ENCODE data around the gene FMO2.

Gene FMO2

GRCh38 chr1:171185091-171185490, at the start of gene FMO2:
TSS of gene FMO2 (plus strand) at chr1:171185300. CDS start at chr1:171185714, 414 bp downstream.
- DNase-seq: no peak

- no peak for DNase-seq
These were observed 47.5 kb upstream of the FMO2 start for GRCh38 chr1:171137580-171137979.

GRCh38 chr1:171138980-171139379, 46.1 kb upstream of the FMO2 start:
- DNase-seq: no peak

- no peak for DNase-seq
These were observed 45.2 kb upstream of the FMO2 start for GRCh38 chr1:171139890-171140289.

- DNase-seq: no peak
These were observed 44.7 kb upstream of the FMO2 start for GRCh38 chr1:171140401-171140800.

GRCh38 chr1:171140956-171141687, 44.0 kb upstream of the FMO2 start:
- DNase-seq: no peak

GRCh38 chr1:171141688-171142415, 43.2 kb upstream of the FMO2 start:
- DNase-seq: no peak

GRCh38 chr1:171142416-171143385, 42.4 kb upstream of the FMO2 start:
- DNase-seq: no peak

GRCh38 chr1:171150156-171150555, 34.9 kb upstream of the FMO2 start:
- no peak for DNase-seq

- no peak for DNase-seq
These were observed 32.6 kb upstream of the FMO2 start for GRCh38 chr1:171152549-171152948.

GRCh38 chr1:171155484-171155883, 29.6 kb upstream of the FMO2 start:
- no peak for DNase-seq

- DNase-seq: no peak
These were observed 27.0 kb upstream of the FMO2 start for GRCh38 chr1:171158096-171158495.

- no peak for DNase-seq
These were observed 26.5 kb upstream of the FMO2 start for GRCh38 chr1:171158551-171158950.

- DNase-seq: no peak
These were observed 26.0 kb upstream of the FMO2 start for GRCh38 chr1:171159148-171159547.

- DNase-seq: no peak
These were observed 24.9 kb upstream of the FMO2 start for GRCh38 chr1:171160211-171160610.

- no peak for DNase-seq
These were observed 24.3 kb upstream of the FMO2 start for GRCh38 chr1:171160639-171161354.

- no peak for DNase-seq
These were observed 23.7 kb upstream of the FMO2 start for GRCh38 chr1:171161431-171161830.

- DNase-seq: no peak
These were observed 18.7 kb upstream of the FMO2 start for GRCh38 chr1:171166361-171166760.

GRCh38 chr1:171167785-171168184, 17.3 kb upstream of the FMO2 start:
- no peak for DNase-seq

- no peak for DNase-seq
These were observed 12.6 kb upstream of the FMO2 start for GRCh38 chr1:171172471-171172870.

GRCh38 chr1:171173069-171173468, 12.0 kb upstream of the FMO2 start:
- no peak for DNase-seq

- no peak for DNase-seq
These were observed 10.4 kb upstream of the FMO2 start for GRCh38 chr1:171174560-171175294.

All from CD4-positive, alpha-beta T cell treated with Interleukin-21 for 1 hour (primary cell).